Right cardiac atrium (tissue), 5 donors: ENCODE results near the gene ZNF467. TPM values are rescaled to one million over a fixed set of nuclear protein-coding genes. Genes with fewer than 3 reads are reported as not detected.
A peak's percentile ranks its signal among the peaks of the same experiment; 100 is the strongest.

Source experiments
- ATAC-seq, 2 donors: fragments of 200-7000 bp; cut with Tn5 transposase; one replicate each; pipeline versions ENCODE4 v1.8.0 to v1.9.1; 2020; ENCODE audit warnings: moderate library complexity in 2 of 2, mild to moderate bottlenecking in 1 of 2
- DNase-seq, 3 donors: peaks; one replicate each; pipeline ENCODE4 v3.0.0-alpha.2; 2020
- H3K27ac ChIP-seq: one replicate; pipeline ENCODE4 v1.5.1; 2013; ENCODE audit warnings: mild to moderate bottlenecking, low read length, control low read depth, moderate library complexity
- H3K27me3 ChIP-seq: one replicate; pipeline ENCODE4 v1.6.1; 2013; ENCODE audit not compliant: control insufficient read depth, insufficient read depth
- H3K4me1 ChIP-seq: one replicate; pipeline ENCODE4 v1.6.1; 2013; ENCODE audit warnings: low read length; ENCODE audit not compliant: control insufficient read depth, insufficient read depth
- H3K4me3 ChIP-seq: one replicate; pipeline ENCODE4 v1.5.1; 2013; ENCODE audit warnings: low read length, control low read depth
- H3K9me3 ChIP-seq: one replicate; pipeline ENCODE4 v1.6.1; 2013; ENCODE audit warnings: low read length; ENCODE audit not compliant: control insufficient read depth
- WGBS: extraction: QIAGEN DNeasy Blood & Tissue Kit; methylation state at CpG from one replicate; pipeline ENCODE4 v1.1.7; 2013; 5-methylcytosine and 5-hydroxymethylcytosine counted together
- intact Hi-C, 4 donors: fragments of 100-400 bp; cut with DNase I; formaldehyde crosslinking; loops; one replicate each; pipeline versions ENCODE4 v1.11.0 to v1.14.0; 2022 to 2023
- polyA plus RNA-seq: library from polyadenylated mRNA; stranded (reverse); fragments of 200-250 nt; gene quantifications from one replicate; pipeline ENCODE4 v1.2.3, GENCODE V29; 2013
- total RNA-seq, 4 donors: library from RNA; stranded (reverse); fragmentation: NEBNext Ultra II Directional; extraction: Animal tissue kit (Norgen Biotek cat#: 25700); gene quantifications; one replicate each; pipeline ENCODE4 v1.2.1, GENCODE V29; 2021
- donor health status: healthy with polysubstance abuse.
- donor health status: DM: no; HTN: yes; CAD: no.
- donor health status: DM: no; HTN: no; CAD: no.
- donor health status: DM: no; HTN: yes; CAD: no; lungs with severe emphysema.
- donor health status: DM: yes; HTN: yes; CAD: no.

Gene ZNF467
- total and polyA plus RNA-seq, 5 donors = 6.6 to 15.6 (median 10.8) TPM

- Histone ChIP-seq H3K27me3 (no peaks in the 10 kb centered on the region), H3K27ac (no peak overlapping the region), H3K9me3 (no peaks in the 10 kb centered on the region), H3K4me1 (no peaks in the 10 kb centered on the region), H3K4me3 (no peak overlapping the region)
- intact Hi-C loops = no loop called here
- no peak for ATAC-seq
- 81% methylated on average over 10 of the region's 10 CpGs for WGBS
- no peak for DNase-seq
Measured at GRCh38 chr7:149793261-149793660, 19.9 kb upstream of the ZNF467 start.

DNA sequence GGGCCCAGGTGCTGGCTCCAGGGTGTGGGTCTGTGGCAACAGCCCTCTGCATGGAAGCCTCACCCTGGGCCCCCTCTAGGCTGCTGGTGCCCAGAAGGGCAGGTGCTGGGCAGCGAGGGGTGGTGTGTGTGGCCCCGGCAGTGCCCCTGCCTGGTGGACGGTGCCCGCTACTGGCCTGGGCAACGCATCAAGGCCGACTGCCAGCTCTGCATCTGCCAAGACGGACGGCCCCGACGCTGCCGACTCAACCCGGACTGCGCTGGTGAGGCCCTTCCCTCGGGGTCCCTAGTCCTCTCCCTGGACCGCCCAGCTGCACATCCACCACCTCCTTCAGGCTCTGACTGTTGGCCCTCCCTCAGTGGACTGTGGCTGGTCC lies 18.8 kb upstream of the ZNF467 start:
- Histone ChIP-seq H3K27ac (no peak overlapping the region), H3K4me3 (no peak overlapping the region), H3K4me1 (no peaks in the 10 kb centered on the region), H3K9me3 (no peaks in the 10 kb centered on the region), H3K27me3 (no peaks in the 10 kb centered on the region)
- WGBS = 90% methylated on average over 15 of the region's 15 CpGs
- ATAC-seq (no peak), DNase-seq (peak in 1 of 3 donors; percentile 51)
- intact Hi-C loops = no loop called here

- intact Hi-C loops = no loop called here
- DNase-seq (peak in 2 of 3 donors; percentile 40 to 43), ATAC-seq (no peak)
- Histone ChIP-seq H3K4me3 (no peak overlapping the region), H3K27me3 (no peaks in the 10 kb centered on the region), H3K4me1 (no peaks in the 10 kb centered on the region), H3K9me3 (no peaks in the 10 kb centered on the region), H3K27ac (no peak overlapping the region)
- 93% methylated on average over 21 of the region's 21 CpGs for WGBS
Measured at GRCh38 chr7:149791411-149792219, 18.2 kb upstream of the ZNF467 start.

- Histone ChIP-seq H3K27me3 (no peaks in the 10 kb centered on the region), H3K9me3 (no peaks in the 10 kb centered on the region), H3K4me3 (no peak overlapping the region), H3K27ac (no peak overlapping the region), H3K4me1 (no peaks in the 10 kb centered on the region)
- intact Hi-C loops = no loop called here
- WGBS = 89% methylated on average over 14 of the region's 14 CpGs
- no peak for ATAC-seq
- DNase-seq = peak in 2 of 3 donors; percentile 39 to 43
Measured at GRCh38 chr7:149790754-149791360, 17.5 kb upstream of the ZNF467 start.

DNA sequence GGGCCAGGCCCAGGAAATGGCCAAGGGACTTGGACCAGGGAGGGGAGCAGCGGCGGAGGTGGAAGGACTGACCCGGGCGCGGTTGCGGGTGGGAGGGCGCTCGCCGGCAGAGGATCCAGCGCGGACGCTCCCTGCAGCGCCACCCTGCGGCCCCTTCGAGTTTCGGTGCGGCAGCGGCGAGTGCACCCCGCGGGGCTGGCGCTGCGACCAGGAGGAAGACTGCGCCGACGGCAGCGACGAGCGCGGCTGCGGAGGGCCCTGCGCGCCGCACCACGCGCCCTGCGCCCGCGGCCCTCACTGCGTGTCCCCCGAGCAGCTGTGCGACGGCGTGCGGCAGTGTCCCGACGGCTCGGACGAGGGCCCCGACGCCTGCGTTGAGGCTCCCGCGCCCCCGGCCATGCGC lies 16.8 kb upstream of the ZNF467 start:
- WGBS = 2% methylated on average over 56 of the region's 56 CpGs
- Histone ChIP-seq H3K4me1 (no peaks in the 10 kb centered on the region), H3K9me3 (no peaks in the 10 kb centered on the region), H3K4me3 (no peak overlapping the region), H3K27me3 (no peaks in the 10 kb centered on the region), H3K27ac (no peak overlapping the region)
- ATAC-seq (peak; percentile 5 to 53), DNase-seq (peak; percentile 57 to 84 (median 84))
- intact Hi-C loops = no loop called here

GRCh38 chr7:149789101-149789500 lies 15.7 kb upstream of the ZNF467 start:
- H3K4me3 ChIP-seq = no peak overlapping the region
- peak in 2 of 3 donors; percentile 23 to 47 for DNase-seq
- H3K27ac ChIP-seq = no peak overlapping the region
- no peaks in the 10 kb centered on the region for H3K4me1 ChIP-seq
- no peaks in the 10 kb centered on the region for H3K27me3 ChIP-seq
- ATAC-seq = no peak
- WGBS = 85% methylated on average over 19 of the region's 19 CpGs
- no peaks in the 10 kb centered on the region for H3K9me3 ChIP-seq
- intact Hi-C loops = no loop called here

DNA sequence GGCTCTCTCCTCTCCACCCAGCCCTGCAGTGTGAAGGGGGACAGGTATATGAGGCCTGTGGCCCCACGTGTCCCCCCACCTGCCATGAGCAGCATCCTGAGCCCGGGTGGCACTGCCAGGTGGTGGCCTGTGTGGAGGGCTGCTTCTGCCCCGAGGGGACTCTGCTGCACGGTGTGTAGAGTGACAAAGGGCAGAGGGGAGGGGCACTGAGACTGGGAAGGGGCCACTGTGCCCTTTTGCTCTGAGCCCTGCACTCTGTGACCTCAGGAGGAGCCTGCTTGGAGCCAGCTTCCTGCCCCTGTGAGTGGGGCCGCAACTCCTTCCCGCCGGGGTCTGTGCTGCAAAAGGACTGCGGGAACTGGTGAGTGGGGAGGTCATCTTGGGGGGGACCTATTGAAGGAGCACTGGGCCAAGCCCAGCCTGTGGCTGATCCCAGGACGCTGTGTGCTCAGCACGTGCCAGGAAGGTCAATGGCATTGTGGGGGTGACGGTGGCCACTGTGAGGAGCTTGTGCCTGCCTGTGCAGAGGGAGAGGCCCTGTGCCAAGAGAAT lies 15.0 kb upstream of the ZNF467 start:
- H3K27me3 ChIP-seq = no peaks in the 10 kb centered on the region
- intact Hi-C loops = no loop called here
- WGBS = 64% methylated on average over 11 of the region's 11 CpGs
- ATAC-seq (no peak), DNase-seq (peak in 1 of 3 donors; percentile 32)
- no peaks in the 10 kb centered on the region for H3K9me3 ChIP-seq
- H3K27ac ChIP-seq = no peak overlapping the region
- no peak overlapping the region for H3K4me3 ChIP-seq
- no peaks in the 10 kb centered on the region for H3K4me1 ChIP-seq

DNA sequence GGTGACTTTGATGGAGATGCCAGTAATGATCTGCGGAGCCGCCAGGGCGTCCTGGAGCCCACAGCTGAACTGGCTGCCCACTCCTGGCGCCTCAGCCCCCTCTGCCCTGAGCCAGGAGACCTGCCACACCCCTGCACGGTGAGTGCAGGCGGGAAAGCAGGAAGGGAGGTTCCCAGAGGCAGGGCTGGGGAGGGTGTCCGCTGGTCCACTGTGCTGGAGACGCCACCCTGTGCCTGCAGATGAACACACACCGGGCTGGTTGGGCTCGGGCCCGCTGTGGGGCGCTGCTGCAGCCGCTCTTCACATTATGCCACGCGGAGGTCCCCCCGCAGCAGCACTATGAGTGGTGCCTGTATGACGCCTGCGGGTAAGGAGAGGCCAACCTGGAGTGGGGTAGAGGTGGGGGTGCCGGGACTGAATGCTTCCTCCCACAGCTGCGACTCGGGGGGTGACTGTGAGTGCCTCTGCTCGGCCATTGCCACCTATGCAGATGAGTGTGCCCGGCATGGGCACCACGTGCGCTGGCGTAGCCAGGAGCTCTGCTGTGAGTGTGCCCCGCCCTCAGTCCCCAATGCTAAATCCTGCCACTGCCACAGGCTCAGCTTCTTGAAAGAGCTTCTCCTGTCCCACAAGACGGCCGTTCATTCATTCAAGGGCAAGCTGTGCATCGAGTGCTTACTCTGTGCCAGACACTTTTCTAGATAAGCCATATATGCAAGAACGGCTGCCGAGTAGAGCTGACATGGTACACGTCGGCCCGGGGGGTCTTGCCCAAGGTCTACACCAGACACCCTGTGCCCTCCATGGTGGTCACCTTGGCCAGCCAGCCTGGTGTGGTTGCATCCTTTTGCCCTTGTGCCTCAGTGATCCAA lies 14.3 kb upstream of the ZNF467 start:
- no peak overlapping the region for H3K4me3 ChIP-seq
- no peak overlapping the region for H3K27ac ChIP-seq
- no peaks in the 10 kb centered on the region for H3K9me3 ChIP-seq
- DNase-seq (peak in 2 of 3 donors; percentile 68 to 79), ATAC-seq (peak; percentile 43 to 70)
- intact Hi-C loops = no loop called here
- H3K27me3 ChIP-seq = no peaks in the 10 kb centered on the region
- WGBS = 50% methylated on average over 35 of the region's 35 CpGs
- H3K4me1 ChIP-seq = no peaks in the 10 kb centered on the region

- Histone ChIP-seq H3K4me3 (no peak overlapping the region), H3K27ac (no peak overlapping the region), H3K9me3 (no peaks in the 10 kb centered on the region), H3K4me1 (no peaks in the 10 kb centered on the region), H3K27me3 (no peaks in the 10 kb centered on the region)
- 92% methylated on average over 9 of the region's 9 CpGs for WGBS
- intact Hi-C loops = no loop called here
- ATAC-seq (no peak), DNase-seq (peak in 1 of 3 donors; percentile 38)
Measured at GRCh38 chr7:149785983-149786382, 12.6 kb upstream of the ZNF467 start.

DNA sequence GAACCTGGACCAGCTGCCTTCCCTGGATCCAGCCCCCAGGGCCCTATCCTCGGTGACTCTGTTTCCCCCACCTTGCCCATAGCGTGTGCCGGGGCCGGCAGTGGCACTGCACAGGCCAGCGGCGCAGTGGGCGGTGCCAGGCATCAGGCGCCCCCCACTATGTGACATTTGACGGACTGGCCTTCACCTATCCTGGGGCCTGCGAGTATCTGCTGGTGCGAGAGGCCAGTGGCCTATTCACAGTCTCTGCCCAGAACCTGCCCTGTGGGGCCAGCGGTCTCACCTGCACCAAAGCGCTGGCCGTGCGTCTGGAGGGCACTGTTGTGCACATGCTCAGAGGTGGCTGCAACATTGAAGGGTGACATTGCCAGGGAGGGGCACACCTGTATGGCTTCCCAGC lies 12.0 kb upstream of the ZNF467 start:
- no peak overlapping the region for H3K4me3 ChIP-seq
- no peaks in the 10 kb centered on the region for H3K4me1 ChIP-seq
- no peaks in the 10 kb centered on the region for H3K27me3 ChIP-seq
- H3K27ac ChIP-seq = no peak overlapping the region
- 90% methylated on average over 15 of the region's 15 CpGs for WGBS
- DNase-seq = peak in 1 of 3 donors; percentile 46
- intact Hi-C loops = no loop called here
- ATAC-seq = no peak
- no peaks in the 10 kb centered on the region for H3K9me3 ChIP-seq

- Histone ChIP-seq H3K4me3 (no peak overlapping the region), H3K4me1 (no peaks in the 10 kb centered on the region), H3K27ac (no peak overlapping the region), H3K9me3 (no peaks in the 10 kb centered on the region), H3K27me3 (no peaks in the 10 kb centered on the region)
- 90% methylated on average over 5 of the region's 5 CpGs for WGBS
- ATAC-seq = no peak
- DNase-seq = peak in 1 of 3 donors; percentile 13
- intact Hi-C loops = no loop called here
Measured at GRCh38 chr7:149784251-149784608, 10.8 kb upstream of the ZNF467 start.
